NCI-H128 (cell line): ENCODE measurements around the gene KDM8.

Source experiments
- DNase-seq: peaks from one replicate; lab custom pipeline; 2025; ENCODE audit not compliant: unreplicated experiment; lab: John Stamatoyannopoulos, UW

The KDM8 gene

GRCh38 chr16:27203507-27204311, at the start of gene KDM8:
Gene KDM8 (plus strand): TSS chr16:27203526. CDS start chr16:27210124, 6,598 bp downstream.
- DNase-seq, result peak; percentile 94

GRCh38 chr16:27154705-27155521, 48.4 kb upstream of the KDM8 start:
- DNase-seq, result no peak

DNA sequence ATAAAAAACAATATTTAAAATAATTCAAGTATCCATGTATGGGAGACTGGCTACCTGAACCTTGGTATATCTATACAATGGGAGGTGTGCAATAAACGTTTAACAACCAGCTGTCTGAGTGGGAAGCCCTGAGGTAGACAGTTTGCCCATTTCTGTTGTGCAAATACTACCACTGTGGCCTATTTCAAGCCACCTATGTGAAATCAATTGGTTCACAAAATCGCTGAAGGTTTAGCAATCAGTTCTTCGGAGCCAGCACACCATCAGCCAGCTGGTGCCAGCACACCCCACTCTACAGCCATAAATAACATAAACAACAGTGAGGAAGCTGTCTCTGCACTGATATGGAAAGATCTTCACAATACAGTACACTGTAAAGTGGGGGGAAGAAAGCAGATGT, 46.7 kb upstream of the KDM8 start:
- no peak for DNase-seq

- DNase-seq, result no peak
These were observed 41.9 kb upstream of the KDM8 start for GRCh38 chr16:27161398-27161797.

GRCh38 chr16:27164352-27164751, 39.0 kb upstream of the KDM8 start:
- DNase-seq, result no peak

- no peak for DNase-seq
These were observed 37.8 kb upstream of the KDM8 start for GRCh38 chr16:27165576-27165975.

- DNase-seq, result no peak
These were observed 34.5 kb upstream of the KDM8 start for GRCh38 chr16:27168790-27169189.

DNA sequence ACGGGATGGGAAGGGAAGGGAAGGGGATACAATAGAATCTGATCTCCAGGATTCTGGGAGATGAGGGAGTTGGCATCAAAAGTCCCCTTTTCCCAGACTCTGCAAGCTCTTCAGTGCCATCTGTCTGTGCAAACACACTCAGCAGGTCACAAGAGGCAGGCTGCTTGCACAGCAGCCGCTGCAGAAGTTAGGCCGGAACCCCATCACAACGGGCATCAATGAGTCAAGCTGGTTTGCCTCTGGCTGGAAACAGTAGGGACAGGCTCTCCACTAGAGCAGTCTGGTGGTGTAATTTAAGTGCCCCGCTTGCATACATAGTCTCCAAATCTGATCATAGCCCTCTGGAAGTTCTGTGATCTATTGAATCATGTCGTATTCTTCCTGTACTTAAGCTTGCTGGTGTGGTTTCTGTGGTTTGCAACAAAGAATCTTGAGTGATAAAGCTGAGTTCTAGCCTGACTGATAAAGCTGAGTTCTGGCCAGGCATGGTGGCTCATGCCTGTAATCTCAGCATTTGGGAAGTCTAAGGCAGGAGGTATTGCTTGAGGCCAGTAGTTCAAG, 33.7 kb upstream of the KDM8 start:
- no peak for DNase-seq

DNA sequence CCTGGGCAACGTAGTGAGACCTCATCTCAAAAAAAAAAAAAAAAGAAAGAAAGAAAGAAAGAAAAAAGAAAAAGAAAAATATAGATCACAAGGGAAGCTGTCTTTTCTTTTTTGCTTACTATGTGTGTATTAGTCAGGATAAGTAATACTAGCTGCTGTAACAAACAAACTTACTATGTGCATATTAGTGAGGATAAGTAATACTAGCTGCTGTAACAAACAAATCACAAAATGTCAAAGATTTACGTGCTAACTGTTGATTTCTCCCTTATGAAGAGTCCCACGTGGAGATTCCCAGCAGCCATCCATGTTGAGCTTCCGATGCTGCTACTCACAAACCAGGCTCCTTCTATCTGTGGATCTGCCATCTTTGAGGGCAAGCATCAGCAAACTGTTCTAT, 31.7 kb upstream of the KDM8 start:
- no peak for DNase-seq

DNA sequence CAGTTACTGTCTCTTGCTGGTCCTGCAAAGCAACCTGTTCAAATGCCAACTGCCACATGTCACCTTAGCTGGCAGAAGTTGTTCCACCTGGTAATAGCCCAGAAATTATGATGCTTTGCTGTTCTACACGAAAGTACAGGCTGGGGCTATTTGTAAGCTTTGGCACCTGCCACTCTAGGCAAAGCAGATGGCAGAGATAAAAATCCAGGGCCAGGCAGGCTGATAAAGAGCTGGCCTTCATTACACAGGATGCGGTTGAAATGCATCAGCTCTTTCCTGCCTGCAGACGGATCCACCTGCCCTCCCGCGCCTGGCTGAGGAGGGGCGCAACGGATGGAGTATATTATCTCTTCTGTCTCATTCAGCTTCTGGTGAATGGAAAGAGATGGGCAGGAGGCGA, 29.3 kb upstream of the KDM8 start:
- DNase-seq, result no peak

DNA sequence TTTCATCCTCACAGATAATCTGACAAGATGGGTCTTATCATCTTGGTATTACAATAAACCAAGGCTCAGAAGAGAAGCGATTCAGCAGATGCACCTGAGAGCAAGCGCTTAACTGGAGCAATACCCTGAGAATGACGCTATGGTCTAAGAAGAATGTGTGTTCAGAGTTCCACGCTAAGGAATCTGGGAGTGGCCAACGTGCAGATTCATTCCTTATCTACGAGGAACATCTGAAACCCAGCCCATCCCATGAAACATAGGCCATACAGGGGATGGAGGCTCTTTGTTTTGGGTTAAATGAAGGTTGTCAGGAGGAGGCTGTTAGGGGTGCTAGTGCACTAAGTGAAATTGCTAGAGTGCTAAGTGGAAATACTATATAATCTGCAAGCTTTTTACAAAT, 28.5 kb upstream of the KDM8 start:
- no peak for DNase-seq

DNA sequence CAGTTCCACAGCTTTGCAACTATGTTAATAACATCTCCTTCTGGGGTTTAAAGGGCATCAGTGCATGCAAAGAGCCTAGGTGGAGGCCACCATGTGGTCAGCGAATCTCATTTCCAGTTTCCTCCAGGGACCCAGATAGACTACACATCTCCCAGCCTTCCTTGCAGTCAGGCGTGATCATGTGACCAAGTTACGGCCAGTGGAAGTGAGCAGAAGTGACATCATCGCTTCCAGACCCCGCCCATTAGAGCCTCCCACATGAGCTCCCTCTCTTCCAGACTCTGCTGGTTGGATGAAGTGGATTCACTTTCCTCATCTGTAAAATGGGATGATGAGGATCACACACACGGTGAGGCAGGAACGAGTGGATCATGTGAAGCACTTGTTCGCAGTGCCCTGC, 27.4 kb upstream of the KDM8 start:
- DNase-seq, result no peak

GRCh38 chr16:27177031-27177774, 26.1 kb upstream of the KDM8 start:
- DNase-seq, result no peak

DNA sequence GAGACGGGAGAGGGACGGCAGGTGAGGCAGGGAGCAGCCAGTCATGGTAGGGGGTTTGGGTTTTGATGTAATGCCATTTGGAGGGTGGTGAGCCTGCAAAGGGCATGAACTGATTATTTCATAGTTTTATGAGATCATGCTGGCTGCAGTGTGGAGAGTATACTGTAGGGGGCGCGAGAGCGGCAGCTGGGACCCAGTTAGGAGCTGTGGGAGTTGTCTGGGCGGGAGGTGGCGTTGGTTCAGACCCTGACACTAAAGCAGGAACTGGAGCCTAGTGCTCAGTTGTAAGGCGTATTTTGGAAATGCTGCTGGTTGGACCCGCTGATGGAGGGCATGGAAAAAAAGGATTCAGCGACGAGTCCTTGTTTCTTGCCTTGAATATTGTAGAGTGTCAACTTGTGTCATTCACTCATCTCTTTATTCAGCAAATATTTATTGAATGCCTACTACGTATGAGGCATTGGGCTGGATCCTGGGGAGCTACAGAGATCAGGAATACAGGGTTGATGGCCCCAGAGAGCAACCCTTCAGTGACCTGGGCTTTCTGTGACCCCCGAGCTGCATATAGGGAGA, 23.7 kb upstream of the KDM8 start:
- DNase-seq, result no peak

DNA sequence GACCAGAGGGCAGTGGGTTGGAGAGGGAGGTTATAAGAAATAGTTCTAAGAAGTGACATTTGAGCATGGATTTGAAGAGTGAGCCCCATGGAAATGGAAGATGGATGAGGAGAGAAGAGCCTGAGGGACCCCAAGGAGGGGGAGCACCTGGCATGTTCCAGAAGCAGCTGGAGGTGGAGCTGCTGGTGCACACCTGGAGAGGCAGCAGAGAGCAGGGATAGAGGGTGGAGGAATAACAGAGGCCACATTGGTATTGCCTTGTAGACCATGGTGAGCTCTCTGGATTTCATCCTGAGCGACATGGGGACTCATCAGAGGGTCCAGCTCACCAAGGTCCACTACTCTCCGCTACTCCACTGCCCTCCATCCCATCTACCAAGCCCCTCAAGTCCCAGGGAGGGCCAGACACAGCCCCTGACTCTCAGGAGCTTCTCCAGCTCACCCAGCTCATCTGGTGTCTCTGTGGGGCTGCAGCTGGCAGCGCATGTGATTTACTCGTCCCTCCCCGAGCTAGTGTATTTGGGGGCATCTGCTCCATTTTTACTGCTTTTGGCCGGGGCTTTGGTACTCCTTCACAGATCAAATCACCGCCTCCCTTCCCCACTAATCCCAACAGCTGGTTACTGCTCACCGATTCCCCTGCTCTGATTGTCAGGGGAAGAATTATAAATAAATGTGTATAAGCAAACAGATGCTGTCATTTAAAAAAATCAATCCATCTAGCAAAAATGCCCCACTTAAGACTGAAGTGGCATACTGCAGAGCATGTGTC, 22.1 kb upstream of the KDM8 start:
- DNase-seq, result no peak

GRCh38 chr16:27182906-27183405, 20.4 kb upstream of the KDM8 start:
- no peak for DNase-seq

- no peak for DNase-seq
These were observed 17.6 kb upstream of the KDM8 start for GRCh38 chr16:27185776-27186130.

DNA sequence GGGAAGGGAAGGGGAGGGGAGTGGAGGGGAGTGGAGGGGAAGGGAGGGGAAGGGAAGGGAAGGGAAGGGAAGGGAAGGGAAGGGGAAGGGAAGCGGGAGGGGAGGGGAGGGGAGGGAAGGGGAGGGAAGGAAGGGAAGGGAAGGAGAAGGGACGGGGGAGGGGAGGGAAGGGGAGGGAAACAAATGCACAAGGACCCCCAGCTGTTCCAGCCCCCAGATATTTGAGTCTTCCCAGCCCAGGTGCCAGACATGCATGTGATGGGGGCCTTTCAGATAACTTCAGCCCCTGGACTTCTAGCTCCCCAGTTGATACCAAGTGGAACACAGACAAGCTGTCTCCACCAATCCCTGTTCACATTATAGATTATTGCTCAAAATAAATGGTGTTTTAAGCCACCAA, 14.7 kb upstream of the KDM8 start:
- no peak for DNase-seq

DNA sequence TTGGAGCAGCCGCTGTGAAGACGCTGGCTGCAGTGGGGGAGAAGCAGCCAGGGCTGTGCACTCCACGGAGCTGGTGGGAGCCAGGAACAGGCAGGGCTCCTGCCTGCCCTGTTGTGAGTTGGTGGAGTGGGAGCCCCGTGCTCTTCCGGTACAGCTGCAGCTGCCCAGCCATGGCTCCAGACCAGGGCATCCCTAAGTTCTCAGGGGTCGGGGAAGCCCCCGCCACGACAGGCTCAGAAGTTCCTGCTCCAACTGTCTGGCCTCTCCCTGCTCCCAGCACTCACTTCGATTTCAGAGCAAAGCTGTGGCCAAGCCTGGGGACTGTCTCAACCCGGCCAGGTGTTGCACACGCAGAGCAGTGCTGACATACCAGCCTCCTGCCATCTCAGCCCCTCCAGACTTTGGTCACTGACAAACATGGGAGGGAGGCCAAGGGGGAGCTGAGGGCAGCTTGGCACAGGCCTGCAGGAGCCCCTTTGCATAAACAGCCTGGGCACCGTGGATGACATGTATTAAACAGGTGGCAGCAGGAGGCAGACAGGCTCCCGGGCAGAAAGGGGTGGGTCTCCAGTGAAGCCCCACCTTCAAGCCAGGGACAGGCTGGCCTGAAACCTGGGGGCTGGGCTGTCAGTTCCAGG, 13.9 kb upstream of the KDM8 start:
- no peak for DNase-seq
